NCI-H2107 (cell line): ENCODE data around the gene MGME1.
"Not testable (repeated sequence)": the region's sequence is repeated elsewhere in the genome, so short reads cannot be mapped to it uniquely, and the experiment has no call there.

Experiments
- DNase-seq: peaks from one replicate; lab custom pipeline; 2025; lab: John Stamatoyannopoulos, UW

The MGME1 gene

DNA sequence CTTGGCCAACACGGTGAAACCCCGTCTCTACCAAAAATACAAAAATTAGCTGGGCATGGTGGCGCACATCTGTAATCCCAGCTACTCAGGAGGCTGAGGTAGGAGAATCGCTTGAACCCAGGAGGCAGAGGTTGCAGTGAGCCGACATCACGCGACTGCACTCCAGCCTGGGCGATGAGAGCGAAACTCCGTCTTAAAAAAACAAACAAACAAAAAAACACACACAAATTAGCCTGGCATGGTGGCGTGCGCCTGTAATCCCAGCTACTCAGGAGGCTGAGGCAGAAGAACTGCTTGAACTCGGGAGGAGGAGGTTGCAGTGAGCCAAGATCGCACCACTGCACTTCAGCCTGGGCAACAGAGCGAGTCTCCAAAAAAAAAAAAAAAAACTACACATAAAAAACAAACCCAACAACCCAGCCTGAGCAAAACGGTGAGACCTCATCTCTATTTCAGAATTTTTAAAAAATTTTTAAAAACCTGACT lies 8.4 kb upstream of the MGME1 start:
- DNase-seq: not testable (repeated sequence)

DNA sequence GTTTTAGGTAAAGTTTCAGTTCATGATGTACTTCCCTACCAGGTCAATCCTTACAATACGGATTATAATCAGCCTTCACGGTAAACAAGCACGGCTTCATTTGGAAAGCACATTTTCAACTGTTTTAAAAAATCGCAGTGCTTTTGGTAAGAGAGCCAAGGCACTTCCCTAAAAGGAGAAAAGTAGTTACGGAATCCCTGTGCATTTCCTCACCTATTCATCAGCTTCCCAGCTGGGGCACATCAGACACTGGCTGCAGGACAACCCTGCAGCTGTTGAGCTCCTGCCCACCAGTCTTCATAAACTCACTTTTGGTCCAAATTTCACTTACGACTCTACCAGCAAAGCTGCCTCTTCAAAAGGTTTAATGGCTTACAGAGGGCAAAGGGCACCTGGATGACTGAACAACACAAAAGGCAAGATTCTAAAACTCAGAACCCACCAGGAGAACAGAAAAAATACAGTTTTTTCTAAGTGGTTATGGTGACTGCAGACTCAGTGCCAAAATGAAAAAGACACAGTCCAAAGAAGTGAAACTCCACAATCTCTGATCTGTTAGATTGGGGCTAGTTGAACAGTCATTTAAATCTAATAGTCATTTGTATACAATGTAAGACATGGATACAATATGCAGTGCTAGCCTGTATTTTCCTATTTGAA lies 7.8 kb upstream of the MGME1 start:
- no peak for DNase-seq

DNA sequence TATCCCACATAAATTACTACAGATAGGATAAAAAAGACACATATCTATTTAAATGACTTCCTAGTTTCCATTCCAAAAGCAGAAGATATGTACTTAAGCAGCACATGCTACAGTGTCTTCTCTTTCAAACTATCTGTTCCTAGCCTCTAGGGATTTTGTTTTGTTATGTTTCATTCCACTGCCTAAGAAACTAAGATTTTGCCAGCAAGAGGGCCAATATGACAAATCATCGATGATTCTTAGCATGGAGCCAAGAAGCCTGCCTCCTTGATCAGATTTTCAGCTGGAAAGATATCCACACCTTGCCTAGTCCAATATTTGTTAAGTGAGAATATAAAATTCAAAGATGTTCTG lies 7.3 kb upstream of the MGME1 start:
- DNase-seq: no peak

DNA sequence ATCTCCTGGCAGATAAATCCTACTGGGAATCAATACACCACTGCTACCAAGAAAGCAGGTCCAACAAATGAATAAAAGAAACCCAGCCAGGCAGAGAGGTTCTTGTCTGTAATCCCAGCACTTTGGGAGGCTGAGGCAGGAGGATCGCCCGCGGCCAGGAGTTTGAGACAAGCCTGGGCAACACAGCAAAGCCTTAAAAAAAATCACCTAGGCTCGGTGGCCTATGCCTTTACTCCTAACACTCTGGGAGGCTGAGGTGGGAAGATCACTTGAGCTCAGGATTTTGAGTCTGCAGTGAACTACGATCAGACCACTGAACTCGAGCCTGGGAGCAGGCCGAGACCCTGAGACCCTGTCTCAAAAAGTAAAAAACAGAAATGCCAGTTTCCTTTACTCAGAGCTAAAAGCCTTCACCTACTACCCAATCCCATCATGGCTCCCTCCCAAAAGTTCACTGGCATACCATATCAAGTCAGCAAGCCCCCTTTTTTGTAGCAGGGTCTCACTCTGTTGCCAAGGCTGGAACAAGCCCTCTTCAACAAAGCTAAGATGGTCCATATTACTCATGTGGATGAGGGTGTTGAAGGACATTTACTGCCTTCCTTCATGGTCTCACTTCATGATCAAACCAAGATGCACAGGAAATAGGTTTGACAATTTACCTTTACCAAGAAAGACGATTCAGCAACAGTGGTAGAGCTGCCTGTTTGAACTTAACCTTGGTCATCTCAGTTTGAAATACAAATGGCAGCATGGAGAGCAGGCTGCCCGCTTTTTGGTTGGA lies 5.5 kb upstream of the MGME1 start:
- DNase-seq: no peak

DNA sequence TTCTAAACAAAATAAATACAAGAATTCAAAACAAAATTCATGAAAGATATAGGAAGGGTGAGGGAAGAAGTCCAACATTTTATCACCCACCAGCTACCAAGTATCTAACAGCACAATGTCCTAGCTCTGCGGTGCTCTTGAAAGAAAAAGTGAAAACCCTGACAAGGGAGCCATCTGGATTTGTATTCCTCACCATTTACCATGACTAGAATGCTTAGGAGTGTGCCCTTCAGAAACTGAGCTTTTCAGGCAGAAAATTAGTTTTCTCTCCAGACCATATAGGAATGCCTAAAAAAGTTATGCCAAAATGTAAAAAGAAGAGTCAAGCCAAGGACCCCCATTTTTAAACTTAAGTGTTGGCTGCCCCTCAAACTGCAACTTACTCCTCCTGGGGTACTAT lies 4.7 kb upstream of the MGME1 start:
- DNase-seq: no peak

DNA sequence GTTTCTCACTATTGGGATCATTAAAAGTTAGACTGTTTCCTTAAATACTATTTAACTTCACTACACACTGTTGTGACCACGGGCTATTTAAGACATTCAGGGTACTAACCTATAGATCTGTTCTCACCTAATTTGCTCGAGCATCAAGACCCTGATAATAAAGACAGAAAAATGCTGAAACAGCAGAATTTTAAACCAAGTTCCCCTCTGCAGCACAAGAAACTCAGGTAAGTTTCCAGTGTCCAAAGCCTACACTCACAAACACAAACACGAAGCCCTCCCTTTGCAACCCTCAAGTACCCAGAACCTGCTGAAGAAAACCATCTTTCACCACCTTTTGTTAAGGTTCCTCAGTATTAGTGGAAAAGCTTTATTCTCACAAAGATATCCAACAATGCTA lies 4.2 kb upstream of the MGME1 start:
- DNase-seq: no peak

DNA sequence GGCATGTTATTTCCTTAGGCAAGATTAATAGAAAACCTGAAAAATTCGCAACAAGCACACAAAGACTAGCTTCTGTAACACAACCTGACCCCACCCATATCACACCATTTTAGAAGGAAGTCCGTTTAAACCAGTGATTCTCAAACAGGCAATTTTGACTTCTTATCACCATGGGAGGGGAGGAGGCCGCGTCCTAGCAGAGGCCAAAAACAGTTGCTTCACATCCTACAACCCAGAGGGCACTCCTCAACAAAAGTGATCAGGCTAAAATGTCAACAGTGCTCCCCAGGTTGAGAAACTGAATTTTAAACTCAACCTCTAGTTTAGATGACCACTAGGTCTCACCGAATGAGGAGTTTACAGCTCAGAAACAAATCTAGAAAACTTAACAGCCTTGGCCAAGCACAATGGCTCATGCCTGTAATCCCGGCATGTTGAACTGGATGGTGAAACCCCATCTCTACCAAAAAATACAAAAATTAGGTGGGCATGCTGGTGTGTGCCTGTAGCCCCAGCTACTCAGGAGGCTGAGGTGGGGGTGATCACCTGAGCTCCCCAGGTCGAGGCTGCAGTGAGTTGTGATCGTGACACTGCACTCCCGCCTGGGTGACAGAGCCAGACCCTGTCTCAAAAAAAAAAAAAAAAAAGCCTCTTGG lies 3.6 kb upstream of the MGME1 start:
- DNase-seq: no peak

DNA sequence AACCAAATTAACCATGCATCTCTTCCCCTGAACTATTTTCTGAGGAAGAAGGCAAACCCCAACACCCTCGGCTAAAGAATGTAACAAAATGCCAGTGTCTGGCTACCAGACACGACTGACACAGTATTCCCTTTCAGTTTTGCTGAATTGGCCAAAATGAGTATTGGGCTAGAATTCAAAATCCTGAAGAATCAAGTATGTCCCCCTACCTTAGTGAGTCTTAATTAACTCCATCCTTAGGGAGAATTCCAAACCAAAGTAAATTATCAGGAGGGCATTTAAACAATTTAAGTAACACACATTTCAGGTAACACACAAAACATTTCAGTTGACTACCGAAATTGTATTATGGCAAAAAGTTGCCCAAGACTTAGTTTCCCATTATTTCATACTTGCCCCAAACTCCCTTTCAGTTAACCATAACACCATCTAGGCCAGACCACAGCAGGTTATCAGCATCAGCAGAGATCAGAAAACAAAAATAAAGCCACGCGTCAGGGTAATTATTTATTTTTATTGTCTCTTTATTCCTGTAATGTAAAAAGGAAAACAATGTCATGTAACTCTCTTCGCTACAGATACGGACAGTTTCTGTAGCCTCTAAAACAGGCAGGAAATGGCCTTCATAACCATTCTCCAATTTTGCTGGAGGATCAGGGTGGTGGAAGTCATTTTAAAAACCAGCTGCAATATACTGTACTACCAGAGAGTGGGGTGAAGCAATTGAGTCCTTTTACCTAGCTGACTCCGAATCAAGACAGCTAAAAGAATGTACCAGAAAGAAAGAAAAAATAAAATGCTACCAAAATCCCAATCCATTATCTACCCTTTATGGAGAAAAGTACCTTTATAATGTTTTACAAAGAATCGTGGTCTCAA lies 2.1 kb upstream of the MGME1 start:
- DNase-seq: no peak

DNA sequence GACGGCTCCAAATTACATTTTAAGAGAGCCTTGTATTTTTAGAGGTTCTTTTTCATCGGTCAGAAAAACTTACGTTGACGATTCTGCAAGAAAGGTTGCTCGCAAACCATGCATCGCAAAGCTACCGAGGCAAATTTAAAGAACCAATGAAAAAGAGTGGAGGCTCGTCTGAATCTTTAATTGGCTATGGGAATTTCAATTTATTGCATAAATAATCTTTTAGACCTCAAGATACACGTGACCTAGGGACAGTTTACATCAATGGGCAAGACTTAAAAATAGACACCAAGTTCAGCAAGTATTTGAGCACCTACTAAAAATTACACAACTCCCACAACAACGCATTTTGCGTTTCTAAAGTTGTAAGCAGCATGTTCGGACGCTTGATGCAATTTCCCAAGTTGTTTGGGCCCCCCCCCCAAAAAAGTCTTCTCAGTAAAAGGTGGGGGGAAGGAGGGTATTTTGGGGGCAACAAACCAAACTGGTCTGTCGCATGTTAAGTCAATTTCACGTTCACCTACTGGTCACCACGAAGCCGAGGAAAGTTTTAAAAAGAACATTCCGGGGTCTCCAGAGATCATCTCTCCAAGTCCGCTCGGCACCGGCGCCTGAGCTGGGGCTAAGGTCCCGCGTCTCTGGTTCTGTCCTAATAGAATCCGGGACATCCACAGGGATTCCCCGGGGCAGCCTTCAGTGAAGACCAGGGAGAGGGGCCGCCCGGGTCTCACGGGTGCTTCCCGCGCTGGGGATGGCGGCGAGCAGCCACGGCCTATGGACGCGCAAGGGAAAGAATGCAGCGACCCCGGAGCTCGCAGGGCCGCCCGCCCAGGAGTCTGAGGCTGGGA lies 1.1 kb upstream of the MGME1 start:
- no peak for DNase-seq

DNA sequence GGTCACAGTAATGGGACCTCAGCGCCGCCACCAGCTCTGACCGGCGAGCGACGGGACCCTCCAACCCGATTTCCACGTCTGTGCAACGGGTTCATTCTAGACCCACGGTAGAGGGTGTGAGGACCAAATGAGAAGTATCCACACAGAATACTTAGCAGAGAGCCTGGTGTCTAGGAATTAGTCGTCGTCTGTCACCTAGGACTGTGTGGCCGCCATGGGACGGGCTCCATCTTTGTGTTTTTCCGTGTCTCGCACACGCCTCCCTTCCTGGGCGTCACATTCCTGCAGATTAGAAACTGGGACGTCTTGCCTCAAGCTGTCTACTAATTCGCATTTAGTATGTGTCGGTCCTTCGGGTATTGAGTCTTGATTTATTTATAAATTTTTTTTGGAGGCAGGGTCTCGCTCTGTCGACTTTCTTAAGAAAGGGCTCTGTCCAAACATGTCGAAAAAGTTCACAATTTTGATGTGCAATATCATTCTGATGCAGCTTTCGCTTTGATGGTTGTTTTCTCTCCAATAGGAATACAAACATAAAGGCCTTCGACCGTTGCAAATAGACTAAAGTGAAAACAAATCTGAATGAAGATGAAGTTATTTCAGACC lies 563 bp downstream of the MGME1 start:
- DNase-seq: no peak

DNA sequence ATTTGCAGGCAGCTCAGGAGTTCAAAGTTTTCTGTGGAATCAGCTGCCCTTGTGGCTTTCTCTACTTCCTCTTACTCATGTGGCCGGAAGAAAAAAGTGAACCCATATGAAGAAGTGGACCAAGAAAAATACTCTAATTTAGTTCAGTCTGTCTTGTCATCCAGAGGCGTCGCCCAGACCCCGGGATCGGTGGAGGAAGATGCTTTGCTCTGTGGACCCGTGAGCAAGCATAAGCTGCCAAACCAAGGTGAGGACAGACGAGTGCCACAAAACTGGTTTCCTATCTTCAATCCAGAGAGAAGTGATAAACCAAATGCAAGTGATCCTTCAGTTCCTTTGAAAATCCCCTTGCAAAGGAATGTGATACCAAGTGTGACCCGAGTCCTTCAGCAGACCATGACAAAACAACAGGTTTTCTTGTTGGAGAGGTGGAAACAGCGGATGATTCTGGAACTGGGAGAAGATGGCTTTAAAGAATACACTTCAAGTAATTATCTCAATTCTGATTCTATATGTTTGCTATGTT lies 1.1 kb downstream of the MGME1 start:
- no peak for DNase-seq

DNA sequence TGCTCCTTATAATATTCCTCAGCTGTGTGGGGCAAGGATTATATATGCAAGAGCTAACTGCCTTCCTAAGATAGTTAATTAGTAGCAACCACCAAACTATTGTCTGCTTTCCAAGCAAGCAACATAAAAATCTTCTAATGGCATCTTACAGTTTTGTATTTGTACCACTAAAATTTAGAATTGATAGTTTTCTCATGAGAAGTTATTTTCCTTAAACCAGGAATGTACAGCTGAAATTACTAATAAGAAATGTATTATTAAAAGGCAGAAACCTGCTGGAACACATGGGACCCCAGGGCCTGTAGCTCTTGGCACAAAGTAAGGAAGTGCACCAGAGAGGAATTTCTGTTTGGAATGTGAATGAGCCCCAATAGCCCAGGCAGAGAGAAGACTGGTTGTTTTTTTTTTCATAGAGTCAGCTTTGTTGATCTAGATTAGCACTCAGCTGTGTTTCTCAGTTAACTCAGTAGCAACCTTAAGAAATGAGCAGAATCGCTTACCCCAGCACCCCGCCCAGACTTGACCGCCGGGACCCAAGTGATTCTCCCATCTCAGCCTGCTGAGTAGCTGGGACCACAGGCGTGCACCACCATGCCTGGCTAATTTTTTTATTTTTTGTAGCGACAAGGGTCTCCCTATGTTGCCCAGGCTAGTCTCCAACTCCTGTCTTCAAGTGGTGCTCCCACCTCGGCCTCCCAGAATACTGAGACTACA lies 2.6 kb downstream of the MGME1 start:
- no peak for DNase-seq

DNA sequence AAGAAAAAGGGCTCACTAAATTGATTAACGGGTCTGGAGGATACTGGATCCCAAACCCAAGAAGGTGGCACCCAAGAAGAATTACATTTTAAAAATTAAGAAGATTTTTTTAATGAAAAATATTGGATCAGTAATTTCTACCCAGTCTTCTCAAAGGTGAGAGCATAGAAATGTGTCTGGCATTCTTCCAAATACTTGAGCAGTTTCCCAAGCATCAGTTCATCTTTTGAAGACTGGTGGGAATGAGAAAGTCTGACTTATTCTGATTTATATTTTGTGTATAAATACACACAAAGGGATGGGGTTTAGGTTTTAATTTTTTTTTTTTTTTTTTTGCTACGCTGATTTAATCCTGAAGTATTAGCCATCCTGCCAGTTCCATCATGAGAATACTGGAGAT lies 3.3 kb downstream of the MGME1 start:
- no peak for DNase-seq

DNA sequence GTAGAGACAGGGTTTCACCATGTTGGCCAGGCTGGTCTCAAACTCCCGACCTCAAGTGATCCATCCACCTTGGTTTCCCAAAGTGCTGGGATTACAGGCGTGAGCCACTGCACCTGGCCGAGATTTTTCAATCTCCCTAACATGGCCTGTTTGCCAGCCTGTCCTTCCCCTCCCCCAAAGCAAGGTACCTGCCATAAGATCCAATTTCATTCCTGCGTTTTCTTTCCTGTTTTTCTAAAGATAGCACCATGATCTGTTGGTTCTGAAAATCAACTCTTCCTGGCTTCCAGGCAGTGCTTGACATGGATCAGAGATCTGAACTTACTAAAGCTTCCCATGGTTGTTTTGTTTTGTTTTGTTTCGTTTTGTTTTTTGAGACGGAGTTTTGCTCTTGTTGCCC lies 7.5 kb downstream of the MGME1 start:
- DNase-seq: no peak

DNA sequence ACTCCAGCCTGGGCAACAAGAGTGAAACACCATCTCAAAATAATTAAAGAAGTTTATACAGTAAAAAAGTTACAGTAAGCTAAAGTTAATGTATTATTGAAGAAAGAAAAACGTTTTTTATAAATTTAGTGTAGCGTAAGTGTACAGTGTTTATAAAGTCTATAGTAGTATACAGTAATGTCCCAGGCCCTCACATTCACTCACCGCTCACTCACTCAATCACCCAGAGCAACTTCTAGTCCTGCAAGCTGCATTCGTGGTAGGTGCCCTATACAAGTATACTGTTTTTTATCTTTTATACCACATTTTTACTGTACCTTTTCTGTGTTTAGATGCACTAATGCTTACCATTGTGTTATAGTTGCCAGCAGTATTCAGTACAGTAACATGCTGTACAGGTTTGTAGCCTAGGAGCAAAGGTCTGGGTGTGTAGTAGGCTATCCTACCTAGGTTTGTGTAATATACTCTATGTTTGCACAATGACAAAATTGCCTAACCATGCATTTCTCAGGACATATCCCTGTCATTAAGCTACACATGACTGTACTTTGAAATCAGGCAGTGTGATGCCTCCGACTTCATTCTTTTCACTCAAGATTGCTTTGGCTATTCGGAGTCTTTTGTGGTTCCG lies 16.7 kb downstream of the MGME1 start:
- no peak for DNase-seq

DNA sequence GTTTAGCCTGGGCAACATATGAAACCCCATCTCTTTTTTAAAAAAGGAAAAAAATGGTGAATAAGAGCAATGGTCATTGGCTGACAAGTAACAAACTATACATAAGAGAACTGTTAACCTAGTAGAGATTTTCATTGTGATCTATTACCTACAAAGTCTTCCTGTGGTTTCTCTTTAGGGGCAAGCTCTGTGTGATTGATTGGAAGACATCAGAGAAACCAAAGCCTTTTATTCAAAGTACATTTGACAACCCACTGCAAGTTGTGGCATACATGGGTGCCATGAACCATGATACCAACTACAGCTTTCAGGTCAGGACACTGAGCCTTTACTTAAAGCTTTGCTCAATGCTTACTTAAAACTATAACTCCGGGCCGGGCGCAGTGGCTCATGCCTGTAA lies 19.2 kb downstream of the MGME1 start:
- no peak for DNase-seq

DNA sequence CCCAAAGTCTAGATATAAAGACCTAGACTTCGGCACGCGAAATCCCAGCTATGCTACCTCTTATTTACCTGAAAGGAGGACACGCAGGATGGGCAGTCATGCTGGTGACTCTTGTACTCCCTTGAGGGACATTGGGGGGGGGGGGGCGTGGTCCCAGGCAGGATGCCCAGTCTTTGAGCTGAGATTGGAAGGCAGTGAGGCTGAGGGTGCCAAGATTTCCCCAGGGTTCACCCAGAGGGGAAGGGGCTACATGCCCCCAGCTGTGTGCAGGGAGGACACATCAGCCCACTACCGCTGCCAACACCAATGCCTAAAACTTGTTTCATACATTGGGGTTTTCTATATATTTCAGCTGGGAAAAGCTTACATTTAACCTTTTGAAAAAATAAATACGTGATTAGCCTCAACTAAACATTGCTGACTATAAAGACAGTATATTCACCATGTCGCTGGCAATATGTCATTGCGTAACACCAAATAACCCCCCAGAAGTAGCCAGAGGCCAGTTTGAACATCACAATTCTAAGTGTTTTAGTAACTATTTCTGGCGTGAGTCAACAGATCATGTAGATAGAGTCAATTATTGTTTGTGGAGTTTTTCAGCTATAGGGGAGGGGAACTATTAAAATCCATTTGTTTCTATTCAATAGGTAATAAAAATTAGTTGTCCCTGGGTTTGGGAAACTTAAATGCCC lies 21.6 kb downstream of the MGME1 start:
- DNase-seq: no peak

DNA sequence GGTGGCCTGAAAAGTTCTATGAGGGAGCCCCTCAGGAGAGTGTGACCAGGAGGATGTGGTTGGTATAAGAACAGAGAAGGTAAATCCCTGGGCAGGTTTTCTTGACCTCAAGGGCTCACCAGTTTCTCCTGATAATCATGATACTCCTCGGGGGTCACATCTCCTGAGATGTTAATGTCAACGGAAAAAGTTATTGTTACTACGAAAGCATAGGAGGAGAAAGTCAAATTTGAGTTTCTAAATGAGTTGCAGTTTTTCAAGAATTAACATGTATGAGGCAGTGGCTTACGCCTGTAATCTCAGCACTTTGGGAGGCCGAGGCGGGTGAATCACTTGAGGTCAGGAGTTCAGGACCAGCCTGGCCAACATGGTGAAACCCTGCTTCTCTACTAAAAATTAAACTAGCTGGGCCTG lies 23.4 kb downstream of the MGME1 start:
- DNase-seq: no peak
